Sciatic nerve (tissue), 2 donors: ENCODE data around the gene TXNRD2. TPM values are rescaled to one million over a fixed set of nuclear protein-coding genes. Genes with fewer than 3 reads are reported as not detected.

Experiments used
- ATAC-seq: fragments of 200-7000 bp; cut with Tn5 transposase; one replicate; pipeline ENCODE4 v1.9.1; 2020; ENCODE audit warnings: mild to moderate bottlenecking, moderate library complexity
- DNase-seq: peaks from one replicate; pipeline ENCODE4 v3.0.0-alpha.2; 2020; ENCODE audit warnings: low spot score
- intact Hi-C: fragments of 100-400 bp; cut with DNase I; formaldehyde crosslinking; loops from one replicate; pipeline ENCODE4 v1.14.2; 2022
- total RNA-seq: library from RNA; stranded (reverse); fragmentation: NEBNext Ultra II Directional; extraction: Animal tissue kit (Norgen Biotek cat#: 25700); gene quantifications from one replicate; pipeline ENCODE4 v1.2.1, GENCODE V29; 2021
- donor health status: DM: no; HTN: no; CAD: no.
- donor health status: DM: no; HTN: no; CAD: no.

The TXNRD2 gene
- total RNA-seq, 1 donor from 2014 or later: 33.9 TPM

DNA sequence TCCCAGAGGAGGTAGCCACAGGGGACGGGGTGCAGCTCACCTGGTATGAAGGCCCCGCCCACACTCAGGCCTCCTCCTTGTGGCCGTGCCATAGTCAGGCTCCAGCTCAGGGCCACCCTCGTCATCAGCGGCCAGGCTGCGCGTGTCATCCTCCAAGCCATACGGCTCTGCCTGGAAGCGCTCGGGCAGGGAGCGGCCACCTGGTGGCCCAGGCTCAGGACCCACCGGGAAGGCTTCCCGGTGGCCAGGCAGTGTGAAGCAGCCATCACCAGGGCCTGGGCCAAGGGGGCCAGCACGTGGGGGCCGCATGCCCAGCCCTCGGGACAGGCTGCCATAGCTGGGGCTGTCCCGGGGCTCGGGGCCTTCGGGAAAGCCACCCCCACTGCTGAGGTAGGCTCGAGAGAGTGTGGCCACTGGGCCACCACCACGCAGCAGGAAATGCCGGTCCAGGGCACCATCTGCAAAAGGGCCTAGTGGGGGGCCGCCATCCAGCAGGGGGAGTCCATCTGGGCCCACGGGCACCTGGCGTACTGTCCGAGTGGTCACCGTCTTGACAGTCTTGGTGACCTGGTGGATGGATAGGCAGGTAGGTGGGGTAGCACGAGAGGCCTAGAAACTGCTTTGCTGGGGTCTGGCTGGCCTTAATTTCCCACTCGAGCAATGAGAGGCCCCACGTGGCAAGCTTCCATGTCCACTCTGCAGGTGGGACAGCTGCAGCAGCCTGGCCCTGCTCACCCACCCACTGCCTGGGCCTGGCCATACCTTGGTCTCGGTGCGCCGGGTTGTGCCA, 39.7 kb upstream of the TXNRD2 start:
- DNase-seq: no peak
- intact Hi-C loops: no loop called here
- ATAC-seq: no peak

DNA sequence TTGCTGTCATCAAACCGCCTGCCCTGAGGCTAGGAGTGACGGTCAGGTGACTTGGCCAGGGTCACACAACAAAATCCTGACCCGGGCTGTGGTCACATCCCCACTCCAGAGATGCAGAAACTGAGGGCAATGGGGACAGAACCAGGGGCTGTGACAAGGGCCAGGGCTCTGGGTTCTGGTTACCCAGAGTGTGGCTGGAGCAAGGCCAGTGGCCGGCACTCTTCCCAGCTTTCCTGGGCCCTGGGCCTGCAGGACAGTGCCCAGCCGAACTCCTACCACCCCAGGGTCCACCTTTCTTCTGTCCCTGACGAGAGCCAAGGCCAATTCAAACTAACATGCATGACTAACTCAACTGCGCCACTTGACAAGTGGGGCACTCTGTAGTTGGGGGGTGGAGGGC, 39.1 kb upstream of the TXNRD2 start:
- DNase-seq (no peak), ATAC-seq (no peak)
- intact Hi-C loops: no loop called here

DNA sequence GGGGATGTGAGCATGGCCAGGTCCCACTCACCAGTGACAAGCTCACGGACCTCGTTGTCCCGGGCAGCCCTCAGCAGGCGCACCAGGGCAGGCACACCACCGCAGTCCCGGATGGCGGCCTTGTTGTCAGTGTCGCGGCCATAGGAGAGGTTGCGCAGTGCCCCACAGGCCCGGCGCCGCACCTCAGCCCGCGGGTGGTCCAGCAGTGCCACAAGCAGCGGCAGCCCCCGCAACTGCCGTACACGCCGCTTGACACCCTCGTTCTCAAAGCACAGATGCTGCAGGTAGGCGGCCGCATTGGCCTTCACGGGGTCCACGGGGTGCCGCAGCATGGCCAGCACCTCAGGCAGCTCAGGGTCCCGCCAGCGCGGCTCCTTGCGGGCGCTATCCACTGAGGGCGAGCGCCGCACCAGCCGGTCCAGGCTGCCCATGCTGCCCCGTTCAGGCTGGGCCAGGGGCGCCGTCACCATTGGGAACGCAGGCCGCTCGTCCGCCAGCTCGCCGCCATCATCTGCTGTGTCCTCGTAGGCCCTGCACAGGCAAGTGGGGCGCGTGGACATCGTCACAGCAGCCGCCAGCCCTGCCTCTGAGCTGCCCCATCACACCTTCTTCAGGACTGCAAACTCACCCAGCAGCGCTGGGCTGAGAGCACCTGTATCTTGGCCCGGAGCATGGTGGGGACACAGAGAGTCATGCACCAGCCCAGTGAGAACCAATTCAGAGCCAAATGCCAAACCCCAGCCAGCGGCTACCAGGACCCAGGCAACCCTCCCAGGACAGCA, 38.3 kb upstream of the TXNRD2 start:
- intact Hi-C loops: no loop called here
- DNase-seq (no peak), ATAC-seq (no peak)

DNA sequence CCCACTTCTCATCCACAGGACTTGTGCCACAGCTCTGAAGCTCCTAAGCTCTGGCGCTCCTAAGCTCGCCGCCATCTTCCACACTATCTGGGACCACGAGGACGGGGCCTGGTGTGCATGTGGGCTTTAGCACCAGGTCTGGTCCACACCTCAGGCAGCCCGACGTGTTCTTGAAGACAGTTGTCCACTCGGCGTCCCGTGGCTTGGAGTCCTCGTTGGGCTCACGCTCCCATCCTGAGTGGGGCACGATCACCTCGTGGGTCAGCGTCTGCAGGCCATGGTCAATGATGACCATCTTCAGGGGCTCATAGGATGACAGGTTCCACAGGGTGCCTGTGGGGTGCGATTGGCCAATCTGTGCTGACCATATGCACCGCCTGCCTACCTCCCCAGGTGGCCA, 37.1 kb upstream of the TXNRD2 start:
- DNase-seq: no peak
- intact Hi-C loops: no loop called here
- ATAC-seq: no peak

DNA sequence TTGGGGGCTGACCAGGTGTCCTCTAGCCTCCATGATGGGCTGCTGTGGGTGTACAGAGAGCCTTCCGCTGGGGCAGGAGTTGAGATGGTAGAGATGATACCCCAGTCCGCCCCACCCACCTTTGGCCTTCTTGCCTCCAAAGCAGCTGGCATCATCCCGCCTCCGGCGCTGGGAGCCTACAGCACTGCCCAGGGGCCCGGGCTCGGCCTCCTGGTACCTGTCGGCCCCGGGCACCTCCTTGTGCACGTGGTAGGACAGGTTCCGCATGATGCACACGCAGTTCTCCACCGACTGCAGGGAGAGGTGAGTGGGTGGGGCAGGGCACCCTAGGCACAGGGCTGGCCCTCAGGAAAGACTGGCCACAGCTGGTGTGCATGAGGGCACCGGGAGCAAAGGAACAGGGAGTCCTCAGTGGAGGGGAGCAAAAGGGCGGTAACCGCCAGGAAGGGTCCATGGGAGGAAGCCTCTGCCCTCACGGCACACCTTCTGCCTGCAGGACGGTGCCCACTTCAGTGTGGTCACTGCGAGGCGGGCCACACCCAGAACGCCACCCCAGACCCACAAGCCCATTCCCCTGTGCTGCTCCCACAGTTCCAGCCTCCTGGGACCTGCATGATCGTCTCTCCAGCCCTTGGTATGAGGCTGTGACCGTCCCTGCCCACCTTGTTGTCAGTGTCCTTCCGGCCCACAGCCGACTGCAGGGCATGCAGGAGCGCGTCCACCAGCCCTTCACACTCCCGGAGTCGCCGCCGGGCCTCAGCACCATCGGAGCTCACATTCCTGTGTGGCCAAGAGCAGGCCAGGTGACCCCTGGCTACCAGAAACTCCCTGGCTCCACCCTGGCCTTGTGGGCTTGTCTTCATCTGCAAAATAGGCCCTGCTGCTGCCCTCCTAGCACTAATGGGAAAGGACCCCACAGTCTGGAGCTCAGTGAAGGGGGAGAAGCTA, 36.0 kb upstream of the TXNRD2 start:
- intact Hi-C loops: no loop called here
- ATAC-seq (no peak), DNase-seq (no peak)

DNA sequence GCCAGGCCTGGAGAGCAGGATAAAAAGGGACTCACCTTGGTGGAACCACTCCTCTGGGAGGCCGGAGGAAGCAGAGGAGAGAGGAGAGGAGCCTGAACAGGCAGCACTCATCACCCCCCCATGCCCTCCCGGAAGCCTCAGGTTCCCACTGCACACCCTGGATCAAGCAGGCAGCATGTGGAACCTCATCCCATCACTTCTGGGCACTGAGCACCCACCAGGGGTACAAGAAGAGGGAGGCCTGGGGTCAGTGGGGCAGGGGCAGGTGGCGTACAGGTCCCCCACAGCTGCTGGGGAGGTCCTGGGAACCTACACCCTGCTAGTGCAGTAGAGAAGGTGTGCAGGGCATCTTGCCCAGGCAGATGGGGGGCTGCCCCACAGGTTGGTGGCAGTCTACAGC, 35.1 kb upstream of the TXNRD2 start:
- DNase-seq (no peak), ATAC-seq (no peak)
- intact Hi-C loops: no loop called here

DNA sequence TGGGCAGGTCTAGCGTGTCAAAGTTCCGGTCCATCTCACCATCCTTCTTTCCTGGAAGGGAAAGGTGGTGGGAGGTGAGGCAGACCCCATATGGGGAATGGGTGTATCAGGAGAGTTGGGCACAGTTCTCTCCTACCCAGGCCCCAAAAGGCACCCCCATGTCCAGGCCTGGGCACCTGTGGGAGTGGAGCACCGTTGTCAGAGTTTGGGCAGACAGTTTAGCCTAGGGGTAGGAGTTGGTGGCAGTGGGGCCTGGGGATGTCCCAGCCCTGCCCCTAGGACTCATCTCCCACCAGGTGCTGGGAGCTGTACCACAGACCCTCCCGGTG, 34.1 kb upstream of the TXNRD2 start:
- ATAC-seq: no peak
- DNase-seq: no peak
- intact Hi-C loops: no loop called here

DNA sequence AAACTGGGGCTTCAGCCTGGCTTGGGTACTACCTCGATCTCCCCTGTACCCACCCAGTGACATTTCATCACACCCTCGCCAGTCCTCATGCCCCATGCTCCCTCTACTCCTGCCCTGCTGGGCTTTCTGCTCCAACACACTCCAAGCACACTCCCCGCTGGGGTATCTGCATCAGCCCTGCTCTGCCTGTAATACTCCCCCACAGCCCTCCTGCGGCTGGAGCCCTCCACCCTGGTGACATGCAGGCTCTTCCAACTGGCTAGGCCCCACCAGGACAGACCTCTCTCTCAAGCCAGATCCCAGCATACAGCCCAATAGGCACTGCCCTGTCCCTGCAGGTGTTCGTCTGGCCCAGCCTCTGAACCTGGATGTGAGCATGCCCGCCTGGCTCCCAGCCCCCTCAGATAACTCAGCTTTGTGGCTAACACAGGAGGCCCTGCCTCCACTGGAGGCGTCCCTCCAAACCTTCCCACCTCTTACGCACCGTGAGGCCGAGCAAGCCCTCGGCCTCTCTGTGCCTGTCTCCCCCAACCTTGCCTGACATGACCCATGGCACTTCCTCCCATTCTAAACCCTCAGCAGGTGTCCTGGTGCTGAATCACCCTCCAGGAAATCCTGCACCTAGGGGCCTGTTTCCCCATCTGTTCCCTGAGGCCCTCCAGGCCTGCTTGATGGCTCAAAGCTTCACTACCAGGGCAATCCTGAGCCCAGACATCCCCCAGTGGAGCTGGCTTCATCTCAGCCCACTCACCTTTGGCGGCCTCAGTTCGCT, 33.5 kb upstream of the TXNRD2 start:
- intact Hi-C loops: no loop called here
- ATAC-seq (no peak), DNase-seq (no peak)

DNA sequence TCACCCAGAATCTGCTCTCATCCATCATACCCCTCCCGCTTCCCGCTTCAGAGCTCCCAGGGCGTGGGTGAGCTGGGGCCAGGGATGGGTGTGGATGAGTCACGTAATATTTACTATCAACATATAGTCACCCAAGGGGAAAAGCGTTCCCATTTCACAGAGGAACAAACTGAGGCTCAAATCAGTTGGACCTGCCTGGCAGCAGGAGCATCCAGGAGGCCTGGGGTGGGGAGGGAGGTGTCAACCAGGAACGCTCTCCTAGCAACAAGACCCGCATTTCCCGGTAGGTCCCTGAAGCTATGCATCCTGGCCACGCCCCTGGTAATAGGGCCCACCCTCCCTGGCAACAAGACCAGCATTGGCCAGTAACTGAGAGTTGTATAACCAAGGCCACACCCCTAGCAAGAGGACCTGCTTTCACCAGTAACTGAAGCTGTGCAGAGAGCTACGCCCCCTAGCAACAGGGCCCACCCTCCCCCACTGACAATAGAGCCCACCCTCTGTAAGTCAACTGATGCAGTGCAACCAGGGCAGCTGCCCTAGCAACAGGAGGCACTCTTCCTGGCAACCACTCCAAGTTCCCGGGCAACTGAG, 32.7 kb upstream of the TXNRD2 start:
- intact Hi-C loops: no loop called here
- DNase-seq: no peak
- peak; percentile 7 for ATAC-seq

DNA sequence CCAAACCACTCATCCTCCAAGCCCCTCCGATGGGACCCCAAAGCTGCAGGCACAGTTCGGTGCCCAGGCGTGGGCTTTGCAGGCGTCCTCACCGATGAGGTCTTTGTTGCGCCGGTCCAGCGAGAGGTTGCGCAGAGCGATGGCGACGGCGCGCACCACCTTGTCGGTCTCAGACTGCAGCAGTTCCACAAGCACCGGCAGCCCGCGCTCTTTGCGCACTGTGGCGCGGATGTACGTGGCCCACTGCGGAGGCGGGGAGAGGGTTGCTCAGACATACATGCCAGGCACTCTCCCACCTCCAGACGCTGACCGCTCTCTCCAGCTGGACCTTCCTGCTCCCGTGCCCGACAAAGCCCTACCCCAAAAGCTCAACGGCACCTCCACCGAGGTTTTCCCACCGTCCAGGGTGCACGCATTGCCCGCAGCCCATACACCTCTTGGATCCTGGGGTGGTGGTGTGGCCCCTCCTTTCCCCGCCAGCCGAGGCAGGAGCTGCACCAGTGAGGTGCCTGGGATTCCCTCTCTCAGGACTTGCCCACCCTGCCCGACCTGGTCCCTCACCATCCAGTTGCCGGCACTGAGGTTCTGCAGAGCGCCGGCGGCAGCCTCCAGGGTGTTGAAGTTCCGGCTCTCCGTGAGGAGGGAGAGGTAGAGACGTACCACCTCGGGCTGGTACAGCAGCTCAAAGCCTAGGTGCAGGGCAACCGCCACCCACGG, 32.1 kb upstream of the TXNRD2 start:
- DNase-seq: no peak
- ATAC-seq: no peak
- intact Hi-C loops: loop anchor here (2.0 kb wide), 1 partner anchor 35 kb away; no protein-coding TSS in a partner anchor

DNA sequence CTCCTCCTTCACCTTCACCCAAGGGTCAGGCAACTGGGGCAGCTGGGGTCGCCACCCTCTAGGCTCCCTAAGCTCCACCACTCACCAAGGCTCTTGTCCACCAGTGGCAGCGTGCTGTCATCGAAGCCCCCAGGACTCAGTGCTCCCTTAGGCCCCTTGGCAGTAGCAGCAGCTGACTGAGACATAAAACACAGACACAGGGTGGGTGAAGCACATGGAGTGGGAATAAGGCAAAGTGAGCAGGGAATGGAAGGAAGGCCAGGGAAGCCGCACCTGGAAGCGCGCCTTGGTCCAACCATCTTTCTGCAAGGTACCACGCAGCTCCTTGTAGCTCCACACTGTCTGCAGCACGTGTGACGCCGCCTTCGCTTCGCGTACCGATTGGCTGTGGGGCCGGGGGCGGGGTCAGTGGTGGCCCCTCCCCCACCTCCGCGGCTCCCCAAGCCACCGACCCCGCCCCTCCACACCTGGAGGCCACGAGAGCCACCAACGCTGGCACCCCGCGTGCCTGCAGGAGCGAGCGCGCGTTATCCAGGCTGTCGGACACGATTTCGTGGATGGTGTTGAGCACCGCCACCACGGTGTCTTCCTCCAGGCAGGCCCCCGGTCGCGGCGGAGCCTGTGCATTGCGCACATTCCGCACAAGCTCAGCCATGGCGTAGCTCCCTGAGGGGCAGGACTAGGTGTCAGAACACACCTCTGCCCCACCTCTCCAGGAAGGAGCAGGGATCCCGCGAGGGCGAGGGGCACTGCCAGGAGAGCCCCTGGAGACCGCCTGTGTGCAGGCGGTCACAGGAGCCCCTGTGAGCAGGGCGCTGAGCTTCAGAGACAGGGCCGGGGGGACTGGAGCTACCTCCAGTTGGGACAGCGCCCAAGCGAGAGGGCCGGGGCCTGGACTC, 31.3 kb upstream of the TXNRD2 start:
- intact Hi-C loops: loop anchor here (2.0 kb wide), 1 partner anchor 36 kb away; no protein-coding TSS in a partner anchor
- DNase-seq: no peak
- no peak for ATAC-seq

DNA sequence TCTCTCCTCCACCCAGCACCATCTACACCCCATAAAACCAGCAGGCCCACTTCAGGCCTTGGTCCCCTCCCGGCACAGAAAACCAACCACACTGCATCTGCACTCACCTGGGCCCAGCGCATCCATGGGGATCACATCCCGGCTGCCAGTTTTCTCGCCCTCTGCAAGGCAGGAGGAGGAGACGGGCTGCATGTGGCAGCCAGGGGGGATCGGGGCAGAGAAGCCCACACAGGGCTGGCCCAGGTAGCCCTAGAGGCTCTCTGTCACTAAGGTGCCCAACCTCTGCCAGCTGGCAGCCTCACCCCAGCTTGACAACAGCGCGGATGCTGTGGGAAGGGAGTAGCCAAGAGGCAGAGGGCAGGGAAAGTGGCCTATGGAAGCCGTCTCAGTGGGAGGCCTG, 30.6 kb upstream of the TXNRD2 start:
- ATAC-seq (no peak), DNase-seq (no peak)
- intact Hi-C loops: loop anchor here (2.0 kb wide), 1 partner anchor 37 kb away; no protein-coding TSS in a partner anchor

DNA sequence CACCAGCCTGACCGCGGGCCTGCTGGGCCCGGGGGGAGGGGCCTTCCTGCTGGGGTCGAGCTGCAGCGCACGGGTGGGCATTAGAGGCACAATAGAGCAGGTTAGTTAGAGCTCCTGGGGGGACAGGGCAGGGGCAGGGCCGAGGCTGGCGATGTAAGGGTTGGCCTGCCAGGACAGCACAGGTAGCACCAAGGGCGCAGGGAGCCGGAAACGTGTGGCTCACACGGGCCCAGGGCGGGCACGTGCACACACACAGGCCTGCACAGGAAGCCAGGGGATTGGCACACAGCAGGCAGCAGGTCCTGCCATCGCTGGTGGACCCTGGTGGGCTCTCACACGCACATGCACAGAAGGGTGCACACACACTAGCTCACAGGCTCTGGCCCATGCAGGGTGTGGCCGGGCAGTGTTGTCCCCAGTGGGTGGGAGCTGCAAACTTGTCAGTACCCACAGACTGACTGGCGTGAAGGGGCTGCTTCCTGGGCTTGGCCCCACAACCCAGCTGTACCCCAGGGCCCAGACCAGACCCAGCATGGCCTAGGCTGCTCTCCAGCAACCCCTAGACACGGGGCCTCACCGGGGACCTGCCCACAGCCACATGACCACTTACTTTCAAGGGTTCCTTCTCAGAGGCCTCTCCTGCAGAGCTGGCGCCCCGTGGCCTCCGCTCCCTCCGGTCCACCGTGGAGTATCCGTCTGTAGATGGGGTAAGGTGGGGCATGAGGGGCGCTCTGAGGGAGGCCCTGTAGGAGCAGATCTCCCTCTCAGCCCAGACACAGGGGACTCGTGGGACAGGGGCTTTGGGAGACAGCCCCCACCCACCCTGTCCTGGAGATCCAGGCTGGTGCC, 29.9 kb upstream of the TXNRD2 start:
- no peak for DNase-seq
- peak; percentile 1 for ATAC-seq
- intact Hi-C loops: loop anchor here (2.0 kb wide), 1 partner anchor 37 kb away; no protein-coding TSS in a partner anchor

DNA sequence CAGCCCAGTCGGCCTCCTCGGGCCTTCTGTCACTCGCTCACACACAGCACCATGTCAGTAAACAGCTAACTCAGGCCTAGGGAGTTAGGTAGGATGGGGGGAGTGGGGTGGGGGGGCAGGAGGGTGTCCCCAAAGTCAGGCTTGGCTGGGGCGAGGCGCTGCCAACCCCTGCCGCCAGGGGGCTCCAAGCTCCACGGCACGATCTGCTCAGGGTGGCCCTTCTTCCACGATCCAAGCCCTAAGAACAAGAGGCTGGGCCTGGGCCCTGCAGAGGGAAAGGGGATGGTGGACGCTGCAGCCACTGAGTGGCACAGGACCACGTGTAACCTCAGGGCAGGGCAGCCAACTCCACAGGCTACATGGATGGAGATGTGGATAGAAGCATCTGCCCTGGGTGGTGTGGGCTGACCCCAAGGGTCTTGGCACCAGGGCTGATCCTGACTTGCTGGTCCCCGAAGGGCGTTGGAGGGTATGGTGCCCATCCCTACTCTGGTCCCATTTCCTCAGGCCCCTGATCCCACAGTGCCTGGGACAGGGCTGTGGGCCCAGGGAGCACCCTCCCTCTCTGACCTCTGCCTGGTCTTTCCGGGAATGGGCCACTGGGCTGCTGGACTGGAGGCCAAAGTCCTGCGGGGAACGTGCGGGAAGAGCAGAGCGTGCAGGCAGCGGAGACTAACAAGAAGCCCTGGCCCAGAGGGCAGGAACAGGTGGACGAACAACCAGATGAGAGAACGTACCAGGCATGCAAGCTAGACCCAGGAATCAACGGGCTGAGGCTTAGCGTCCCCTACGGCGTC, 29.1 kb upstream of the TXNRD2 start:
- ATAC-seq (peak; percentile 79), DNase-seq (peak; percentile 83)
- intact Hi-C loops: no loop called here

DNA sequence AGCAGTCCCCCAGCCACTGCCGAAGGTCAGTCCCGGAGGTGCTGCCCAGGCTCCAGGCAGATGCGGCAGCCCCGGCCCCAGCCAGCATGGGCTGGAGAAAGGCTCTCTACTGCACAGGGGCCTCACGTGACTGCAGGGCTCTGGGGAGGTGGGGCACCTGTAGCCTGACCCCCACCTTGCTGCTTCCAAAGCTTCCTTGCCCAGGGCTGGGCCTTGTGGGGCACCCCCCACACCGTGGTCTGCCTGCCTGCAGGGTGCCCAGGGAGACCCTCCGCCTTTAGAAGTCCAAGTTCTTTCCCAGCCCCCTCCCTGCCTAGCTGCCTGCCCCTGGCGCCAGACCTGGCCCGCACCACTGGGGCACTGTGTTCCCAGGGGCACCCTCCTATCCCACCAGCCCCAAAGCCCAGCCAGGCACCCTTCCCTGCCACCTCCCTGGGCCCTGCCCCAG, 28.4 kb upstream of the TXNRD2 start:
- intact Hi-C loops: no loop called here
- no peak for DNase-seq
- no peak for ATAC-seq
